BJ (cell line): Measurements from ENCODE around the gene DEPDC1. TPM values are rescaled to one million over a fixed set of nuclear protein-coding genes. Genes with fewer than 3 reads are reported as not detected.

ENCODE experiments used
- CTCF ChIA-PET: fragments of 350-600 bp; formaldehyde crosslinking; extraction: SDS; loops from one replicate; lab custom pipeline; 2021; ENCODE audit warnings: antibody characterized with exemption, inconsistent platforms; lab: Yijun Ruan, JAX
- POLR2A ChIA-PET: fragments of 300-600 bp; sonication (Branson Sonifier 250); formaldehyde crosslinking; extraction: SDS; loops from one replicate; lab custom pipeline; 2021; ENCODE audit warnings: antibody characterized with exemption; lab: Charles Lee
- DNase-seq: peaks from one replicate; pipeline ENCODE4 v3.0.0-alpha.2; 2011; ENCODE audit warnings: low read depth
- H3K27me3 ChIP-seq: 2 replicates; pipeline ENCODE4 v1.6.0; 2011; ENCODE audit warnings: low read length; ENCODE audit not compliant: control insufficient read depth, insufficient read depth
- H3K36me3 ChIP-seq: 2 replicates; pipeline ENCODE4 v1.5.1; 2011; ENCODE audit warnings: low read length; ENCODE audit not compliant: control insufficient read depth, insufficient read depth
- H3K4me3 ChIP-seq: 2 replicates; pipeline ENCODE4 v1.5.1; 2011; ENCODE audit warnings: low read depth, mild to moderate bottlenecking, control low read depth, low read length
- CTCF ChIP-seq: IDR thresholded peaks from 2 replicates; pipeline ENCODE4 v1.5.1; 2011; ENCODE audit warnings: low read depth, mild to moderate bottlenecking, control low read depth, inconsistent platforms, low read length, moderate library complexity; ENCODE audit not compliant: insufficient read depth
- polyA plus RNA-seq: library from polyadenylated mRNA; depleted of rRNA; stranded (reverse); fragments of >200 nt; gene quantifications from 2 replicates; pipeline ENCODE4 v1.2.3, GENCODE V29; 2011

The DEPDC1 gene
- polyA plus RNA-seq, 1 experiment = 5.3 TPM

DNA sequence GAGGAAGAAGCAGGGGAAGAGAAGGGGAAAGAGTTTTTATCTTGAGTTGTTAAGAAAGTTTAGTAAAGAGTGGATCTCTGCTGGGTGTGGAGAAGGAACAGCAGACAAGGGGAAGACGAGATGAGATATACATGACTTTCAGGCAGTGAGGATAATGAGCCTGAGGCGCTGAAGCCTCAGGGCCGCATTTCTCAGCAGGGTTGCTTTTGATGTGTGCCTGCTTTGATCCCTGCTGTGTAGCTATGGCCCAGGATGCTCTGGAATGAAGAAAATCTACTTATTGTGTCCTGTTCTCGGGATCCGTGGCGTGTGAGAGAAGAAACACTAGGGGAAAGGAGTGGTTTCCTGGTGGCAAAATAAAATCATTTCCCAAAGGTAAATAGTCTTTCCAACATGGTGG is 32.0 kb downstream of the DEPDC1 start:
- no peak for TF ChIP-seq CTCF
- CTCF ChIA-PET = no interaction called here

GRCh38 chr1:68460935-68461334 is 35.9 kb downstream of the DEPDC1 start:
- no peaks in the 10 kb centered on the region for H3K36me3 ChIP-seq
- CTCF ChIA-PET = no interaction called here
- DNase-seq = no peak
- POLR2A ChIA-PET = no interaction called here
- peaks cover 3% of the 10 kb centered on the region; the same call in 1 of the 2 replicates for H3K27me3 ChIP-seq
- TF ChIP-seq CTCF = no peak
- H3K4me3 ChIP-seq = no peak overlapping the region

More for the DNA sequence above, 32.0 kb downstream of the DEPDC1 start:
- no peak for DNase-seq
- Histone ChIP-seq H3K27me3 (peaks cover 3% of the 10 kb centered on the region; the same call in 1 of the 2 replicates), H3K36me3 (no peaks in the 10 kb centered on the region), H3K4me3 (no peak overlapping the region)
- POLR2A ChIA-PET = no interaction called here

GRCh38 chr1:68459796-68460195 is 37.1 kb downstream of the DEPDC1 start:
- TF ChIP-seq CTCF = no peak
- H3K36me3 ChIP-seq = no peaks in the 10 kb centered on the region
- POLR2A ChIA-PET = no interaction called here
- H3K4me3 ChIP-seq = no peak overlapping the region
- peaks cover 2% of the 10 kb centered on the region; the same call in 1 of the 2 replicates for H3K27me3 ChIP-seq
- CTCF ChIA-PET = no interaction called here
- no peak for DNase-seq

- H3K36me3 ChIP-seq = no peaks in the 10 kb centered on the region
- ChIA-PET POLR2A (no interaction called here), CTCF (interaction anchor here (1.9 kb wide), 1 partner anchor 11 kb away, joined by 5 read pairs; no protein-coding TSS in a partner anchor)
- no peak for TF ChIP-seq CTCF
- no peak for DNase-seq
- no peak overlapping the region for H3K4me3 ChIP-seq
- peaks cover 2% of the 10 kb centered on the region; the same call in 1 of the 2 replicates for H3K27me3 ChIP-seq
These were observed 37.8 kb downstream of the DEPDC1 start for GRCh38 chr1:68459091-68459490.

DNA sequence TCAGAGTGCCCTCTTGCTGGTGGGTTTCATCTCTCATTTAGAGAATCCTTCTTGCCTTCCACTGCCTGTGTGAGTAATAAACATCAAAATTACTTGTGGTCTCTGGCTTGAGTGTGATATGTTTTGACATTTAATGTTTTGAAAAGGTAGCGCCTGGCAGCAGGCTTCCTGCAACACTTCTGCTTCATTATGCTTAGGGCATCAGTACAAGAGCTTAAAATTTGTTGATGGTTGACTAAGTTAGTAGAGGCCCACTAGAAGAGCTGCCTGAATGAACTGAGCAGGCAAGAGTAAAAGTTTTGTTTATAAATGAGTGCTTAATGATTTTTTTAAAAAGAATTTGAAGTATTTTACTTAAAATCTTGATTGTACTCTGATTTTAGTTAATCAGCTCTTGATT is 40.7 kb downstream of the DEPDC1 start:
- ChIA-PET CTCF (interaction anchor here (1.5 to 2.2 kb wide), 2 partner anchors 9 to 14 kb away, joined by 3 to 7 read pairs; no protein-coding TSS in a partner anchor), POLR2A (no interaction called here)
- H3K27me3 ChIP-seq = peaks cover 2% of the 10 kb centered on the region; the same call in 1 of the 2 replicates
- no peak overlapping the region for H3K4me3 ChIP-seq
- no peaks in the 10 kb centered on the region for H3K36me3 ChIP-seq
- no peak for DNase-seq
- no peak for TF ChIP-seq CTCF
